Natural killer cell (primary cell): Measurements from ENCODE around the gene GNAS-AS1. TPM values are rescaled to one million over a fixed set of nuclear protein-coding genes. Genes with fewer than 3 reads are reported as not detected.

Source experiments
- ATAC-seq, 3 donors: fragments of 150-1000 bp in 2 of 3; fragments of 200-7000 bp in 1 of 3; cut with Tn5 transposase; 1 replicate in 1 of 3; 2 replicates in 2 of 3; pipeline ENCODE4 v1.10.0; 2021; ENCODE audit warnings: mild to moderate bottlenecking in 2 of 3, moderate library complexity in 2 of 3
- DNase-seq, 2 donors: peaks; one replicate each; pipeline versions ENCODE4 v3.0.0 to v3.0.0-alpha.2; 2013 to 2021; ENCODE audit warnings: mixed read lengths in 1 of 2
- H3K27ac ChIP-seq: one replicate; pipeline ENCODE4 v1.5.1; 2013; ENCODE audit warnings: mild to moderate bottlenecking, low read length
- H3K27me3 ChIP-seq: one replicate; pipeline ENCODE4 v1.6.1; 2013; ENCODE audit warnings: low read length; ENCODE audit not compliant: control insufficient read depth, insufficient read depth
- H3K36me3 ChIP-seq: one replicate; pipeline ENCODE4 v1.6.1; 2013; ENCODE audit warnings: low read length; ENCODE audit not compliant: control insufficient read depth, insufficient read depth
- H3K4me1 ChIP-seq: one replicate; pipeline ENCODE4 v1.6.1; 2013; ENCODE audit warnings: low read length; ENCODE audit not compliant: control insufficient read depth, insufficient read depth
- H3K4me3 ChIP-seq: one replicate; pipeline ENCODE4 v1.5.1; 2013; ENCODE audit warnings: low read length
- H3K9me3 ChIP-seq: one replicate; pipeline ENCODE4 v1.6.1; 2013; ENCODE audit warnings: low read length; ENCODE audit not compliant: control insufficient read depth, insufficient read depth
- H3K27ac Mint-ChIP-seq, 2 donors: one replicate each; pipeline ENCODE4 v1.8.0; 2022; ENCODE audit warnings: mild to moderate bottlenecking in 2 of 2, mixed read lengths in 2 of 2, moderate library complexity in 1 of 2
- H3K27me3 Mint-ChIP-seq, 2 donors: one replicate each; pipeline ENCODE4 v1.8.0; 2022; ENCODE audit warnings: low read depth in 2 of 2, mixed read lengths in 2 of 2
- H3K36me3 Mint-ChIP-seq: one replicate; pipeline ENCODE4 v1.8.0; 2022; ENCODE audit warnings: mixed read lengths
- H3K4me1 Mint-ChIP-seq, 2 donors: one replicate each; pipeline ENCODE4 v1.8.0; 2022; ENCODE audit warnings: mixed read lengths in 2 of 2
- H3K4me3 Mint-ChIP-seq: one replicate; pipeline ENCODE4 v1.8.0; 2022; ENCODE audit warnings: mild to moderate bottlenecking, moderate library complexity, mixed read lengths
- H3K9me3 Mint-ChIP-seq, 2 donors: one replicate each; pipeline ENCODE4 v1.8.0; 2022; ENCODE audit warnings: mixed read lengths in 2 of 2
- WGBS: methylation state at CpG from one replicate; pipeline ENCODE4 v1.1.7; 2013; ENCODE audit warnings: missing lambda C conversion rate; ENCODE audit not compliant: insufficient coverage; 5-methylcytosine and 5-hydroxymethylcytosine counted together
- intact Hi-C: fragments of 100-400 bp; cut with micrococcal nuclease; formaldehyde crosslinking; loops from one replicate; pipeline ENCODE4 v1.14.2; 2022
- total RNA-seq, 4 donors: library from RNA; stranded (reverse); fragments of 120-200 nt in 1 of 4; gene quantifications; one replicate each; pipeline versions ENCODE4 v1.2.3 to v1.2.4, GENCODE V29; 2013 to 2022
- TF ChIP-seq, protein P1 (sequence below): fragments of 200-600 bp; IDR thresholded peaks from one replicate; pipeline ENCODE4 v1.8.0; 2022; ENCODE audit warnings: antibody characterized with exemption

Gene GNAS-AS1
- total RNA-seq, 3 donors from 2014 or later (not counting 1 experiment from before 2014, with no cell fraction given) = 0.60 to 0.66 TPM; not detected in 1

DNA sequence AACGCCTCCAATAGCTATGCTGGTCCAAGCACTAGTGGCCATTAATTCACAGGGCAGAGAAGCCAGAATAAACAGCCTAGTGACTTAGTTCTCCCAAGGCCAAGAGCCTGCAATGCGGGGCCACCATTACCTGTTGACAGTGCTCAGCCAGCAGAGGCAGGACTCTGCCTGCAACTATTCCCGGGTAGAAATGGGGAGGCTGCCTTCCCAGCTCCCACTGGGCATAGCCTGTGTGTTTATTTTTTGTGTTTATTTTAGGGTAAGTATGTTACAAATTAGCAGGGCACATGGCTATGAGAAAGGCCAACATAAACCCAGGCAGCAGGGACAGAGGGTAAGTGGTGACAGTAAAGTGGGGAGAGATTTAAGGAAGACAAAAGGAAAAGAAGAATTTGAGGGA, 5.0 kb downstream of the GNAS-AS1 start:
- Histone ChIP-seq H3K27ac (no peak overlapping the region), H3K4me3 (no peak overlapping the region), H3K36me3 (no peaks in the 10 kb centered on the region), H3K4me1 (peaks cover 15% of the 10 kb centered on the region), H3K27me3 (peaks cover under 1% of the 10 kb centered on the region), H3K9me3 (no peaks in the 10 kb centered on the region)
- intact Hi-C loops = no loop called here
- Mint-ChIP-seq H3K4me3 (no peak overlapping the region), H3K27me3 (peaks cover 61 to 85% of the 10 kb centered on the region in 2 donors), H3K4me1 (peaks cover 0 to 16% of the 10 kb centered on the region in 2 donors), H3K9me3 (no peaks in the 10 kb centered on the region), H3K36me3 (no peaks in the 10 kb centered on the region), H3K27ac (no peak overlapping the region)
- TF ChIP-seq, protein P1, sequence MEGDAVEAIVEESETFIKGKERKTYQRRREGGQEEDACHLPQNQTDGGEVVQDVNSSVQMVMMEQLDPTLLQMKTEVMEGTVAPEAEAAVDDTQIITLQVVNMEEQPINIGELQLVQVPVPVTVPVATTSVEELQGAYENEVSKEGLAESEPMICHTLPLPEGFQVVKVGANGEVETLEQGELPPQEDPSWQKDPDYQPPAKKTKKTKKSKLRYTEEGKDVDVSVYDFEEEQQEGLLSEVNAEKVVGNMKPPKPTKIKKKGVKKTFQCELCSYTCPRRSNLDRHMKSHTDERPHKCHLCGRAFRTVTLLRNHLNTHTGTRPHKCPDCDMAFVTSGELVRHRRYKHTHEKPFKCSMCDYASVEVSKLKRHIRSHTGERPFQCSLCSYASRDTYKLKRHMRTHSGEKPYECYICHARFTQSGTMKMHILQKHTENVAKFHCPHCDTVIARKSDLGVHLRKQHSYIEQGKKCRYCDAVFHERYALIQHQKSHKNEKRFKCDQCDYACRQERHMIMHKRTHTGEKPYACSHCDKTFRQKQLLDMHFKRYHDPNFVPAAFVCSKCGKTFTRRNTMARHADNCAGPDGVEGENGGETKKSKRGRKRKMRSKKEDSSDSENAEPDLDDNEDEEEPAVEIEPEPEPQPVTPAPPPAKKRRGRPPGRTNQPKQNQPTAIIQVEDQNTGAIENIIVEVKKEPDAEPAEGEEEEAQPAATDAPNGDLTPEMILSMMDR = no peak
- DNase-seq = no peak
- no peak for ATAC-seq
- WGBS = 83% methylated on average over 3 of the region's 3 CpGs

DNA sequence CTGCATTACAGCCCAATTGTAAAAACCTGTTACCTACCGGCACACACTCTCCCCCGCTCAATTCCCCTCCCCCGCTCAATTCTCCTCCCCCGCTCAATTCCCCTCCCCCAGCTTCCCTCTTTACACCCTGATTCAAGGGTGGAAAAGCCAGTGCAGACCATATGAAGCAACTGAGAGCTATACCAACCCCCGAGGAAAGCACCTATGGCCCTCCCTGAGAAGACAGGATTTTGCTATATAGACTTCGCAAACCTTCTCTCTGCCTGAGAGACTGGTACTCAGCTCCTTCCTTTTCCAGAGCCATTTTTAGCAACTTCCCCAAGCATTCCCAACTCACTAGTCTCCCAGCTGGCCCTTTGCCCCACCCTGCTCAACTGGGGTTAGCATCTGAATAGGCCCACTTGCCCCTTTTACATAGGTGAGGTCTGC, 7.6 kb downstream of the GNAS-AS1 start:
- no peak overlapping the region for H3K27ac Mint-ChIP-seq
- no peaks in the 10 kb centered on the region for H3K36me3 Mint-ChIP-seq
- no peaks in the 10 kb centered on the region for H3K9me3 Mint-ChIP-seq
- DNase-seq (no peak), ATAC-seq (no peak)
- Histone ChIP-seq H3K27me3 (peaks cover 13% of the 10 kb centered on the region), H3K36me3 (no peaks in the 10 kb centered on the region), H3K4me1 (peaks cover 16% of the 10 kb centered on the region), H3K9me3 (no peaks in the 10 kb centered on the region), H3K4me3 (no peak overlapping the region), H3K27ac (no peak overlapping the region)
- WGBS = 53% methylated on average over 6 of the region's 6 CpGs
- TF ChIP-seq, protein P1 = no peak
- H3K27me3 Mint-ChIP-seq = peaks cover 55 to 60% of the 10 kb centered on the region in 2 donors
- H3K4me1 Mint-ChIP-seq = peaks cover 3 to 21% of the 10 kb centered on the region in 2 donors
- intact Hi-C loops = no loop called here
- no peak overlapping the region for H3K4me3 Mint-ChIP-seq

DNA sequence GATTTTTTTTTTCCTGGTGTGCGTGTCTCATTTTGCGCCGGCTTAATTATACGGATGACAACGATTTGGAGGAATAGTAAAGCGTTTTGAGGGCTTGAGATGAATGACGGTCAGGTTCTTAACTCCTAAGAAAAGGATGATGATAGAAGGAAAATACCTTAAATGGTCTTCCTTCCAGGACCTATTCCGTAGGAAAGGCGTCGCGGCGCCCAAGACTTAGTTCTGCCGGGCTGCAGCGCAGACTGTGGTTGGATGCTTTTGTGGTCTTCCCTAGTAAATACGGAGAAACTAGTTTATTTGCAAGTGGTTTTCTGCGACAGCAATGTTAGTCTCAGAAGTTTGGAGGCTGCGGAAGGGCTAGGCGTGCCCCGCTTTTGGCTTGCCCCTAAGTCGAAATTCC, 8.4 kb downstream of the GNAS-AS1 start:
- ATAC-seq = no peak
- no peak overlapping the region for H3K4me3 Mint-ChIP-seq

More for the DNA sequence above, 8.4 kb downstream of the GNAS-AS1 start:
- peaks cover 13% of the 10 kb centered on the region for H3K27me3 ChIP-seq
- no peak overlapping the region for H3K4me3 ChIP-seq
- Mint-ChIP-seq H3K4me1 (peaks cover 10 to 24% of the 10 kb centered on the region in 2 donors), H3K27ac (no peak overlapping the region), H3K9me3 (no peaks in the 10 kb centered on the region), H3K27me3 (peaks cover 52% of the 10 kb centered on the region in 2 donors), H3K36me3 (no peaks in the 10 kb centered on the region)
- peaks cover 18% of the 10 kb centered on the region for H3K4me1 ChIP-seq
- no peaks in the 10 kb centered on the region for H3K36me3 ChIP-seq
- intact Hi-C loops = no loop called here
- DNase-seq = no peak
- H3K9me3 ChIP-seq = no peaks in the 10 kb centered on the region
- TF ChIP-seq, protein P1 = no peak
- no peak overlapping the region for H3K27ac ChIP-seq
- WGBS = 54% methylated on average over 20 of the region's 20 CpGs
